GM20000 (cell line): Measurements from ENCODE around the gene IQCM.

Source experiments
- DNase-seq: peaks from one replicate; pipeline ENCODE4 v3.0.0; 2012; ENCODE audit warnings: low spot score
- TF ChIP-seq, protein P1 (sequence below): IDR thresholded peaks from 2 replicates; pipeline ENCODE4 v1.5.1; 2012; ENCODE audit warnings: mild to moderate bottlenecking, control low read depth; ENCODE audit errors: extremely low read depth, missing control alignments

The IQCM gene

DNA sequence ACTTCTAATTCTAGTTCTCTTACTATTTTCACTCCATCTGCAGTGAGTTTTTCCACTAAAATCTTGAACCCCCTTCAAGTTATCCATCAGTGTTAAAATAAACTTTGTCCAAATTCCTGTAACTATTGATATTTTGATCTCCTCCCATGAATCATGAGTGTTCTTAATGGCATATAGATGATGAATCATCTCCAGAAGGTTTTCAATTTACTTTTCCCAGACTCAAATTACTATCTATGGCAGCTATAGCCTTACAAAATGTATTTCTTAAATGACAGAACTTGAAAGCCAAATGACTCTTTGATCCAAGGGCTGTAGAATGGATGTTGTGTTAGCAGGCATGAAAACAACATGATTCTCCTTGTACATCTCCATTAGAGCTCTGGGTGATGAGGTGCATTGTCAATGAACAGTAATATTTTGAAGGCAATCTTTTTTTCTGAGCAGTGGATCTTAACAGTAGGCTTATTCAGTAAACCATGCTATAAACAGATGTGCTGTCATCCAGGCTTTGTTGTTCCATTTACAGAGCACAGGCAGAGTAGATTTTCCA is 16.1 kb upstream of the IQCM start:
- TF ChIP-seq, protein P1, sequence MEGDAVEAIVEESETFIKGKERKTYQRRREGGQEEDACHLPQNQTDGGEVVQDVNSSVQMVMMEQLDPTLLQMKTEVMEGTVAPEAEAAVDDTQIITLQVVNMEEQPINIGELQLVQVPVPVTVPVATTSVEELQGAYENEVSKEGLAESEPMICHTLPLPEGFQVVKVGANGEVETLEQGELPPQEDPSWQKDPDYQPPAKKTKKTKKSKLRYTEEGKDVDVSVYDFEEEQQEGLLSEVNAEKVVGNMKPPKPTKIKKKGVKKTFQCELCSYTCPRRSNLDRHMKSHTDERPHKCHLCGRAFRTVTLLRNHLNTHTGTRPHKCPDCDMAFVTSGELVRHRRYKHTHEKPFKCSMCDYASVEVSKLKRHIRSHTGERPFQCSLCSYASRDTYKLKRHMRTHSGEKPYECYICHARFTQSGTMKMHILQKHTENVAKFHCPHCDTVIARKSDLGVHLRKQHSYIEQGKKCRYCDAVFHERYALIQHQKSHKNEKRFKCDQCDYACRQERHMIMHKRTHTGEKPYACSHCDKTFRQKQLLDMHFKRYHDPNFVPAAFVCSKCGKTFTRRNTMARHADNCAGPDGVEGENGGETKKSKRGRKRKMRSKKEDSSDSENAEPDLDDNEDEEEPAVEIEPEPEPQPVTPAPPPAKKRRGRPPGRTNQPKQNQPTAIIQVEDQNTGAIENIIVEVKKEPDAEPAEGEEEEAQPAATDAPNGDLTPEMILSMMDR: no peak
- no peak for DNase-seq

DNA sequence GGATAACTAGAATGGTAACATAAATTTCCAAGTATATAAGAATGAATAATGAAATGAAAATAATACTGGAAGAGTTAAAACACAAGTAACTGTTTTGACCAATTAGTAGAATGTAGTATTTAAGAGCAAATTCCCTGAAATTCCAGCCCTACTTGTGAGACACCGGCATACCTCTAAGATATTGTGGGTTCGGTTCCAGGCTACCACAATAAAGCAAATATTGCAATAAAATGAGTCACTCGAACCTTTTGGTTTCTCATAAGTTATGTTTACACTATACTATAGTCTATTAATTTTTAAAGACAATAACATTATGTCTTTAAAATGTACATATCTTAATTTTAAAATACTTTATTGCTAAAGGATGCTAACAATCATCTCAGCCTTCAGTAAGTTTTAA is 15.2 kb upstream of the IQCM start:
- no peak for DNase-seq
- TF ChIP-seq, protein P1: no peak

GRCh38 chr4:149825336-149825735 is 9.7 kb upstream of the IQCM start:
- DNase-seq: no peak
- TF ChIP-seq, protein P1: no peak

DNA sequence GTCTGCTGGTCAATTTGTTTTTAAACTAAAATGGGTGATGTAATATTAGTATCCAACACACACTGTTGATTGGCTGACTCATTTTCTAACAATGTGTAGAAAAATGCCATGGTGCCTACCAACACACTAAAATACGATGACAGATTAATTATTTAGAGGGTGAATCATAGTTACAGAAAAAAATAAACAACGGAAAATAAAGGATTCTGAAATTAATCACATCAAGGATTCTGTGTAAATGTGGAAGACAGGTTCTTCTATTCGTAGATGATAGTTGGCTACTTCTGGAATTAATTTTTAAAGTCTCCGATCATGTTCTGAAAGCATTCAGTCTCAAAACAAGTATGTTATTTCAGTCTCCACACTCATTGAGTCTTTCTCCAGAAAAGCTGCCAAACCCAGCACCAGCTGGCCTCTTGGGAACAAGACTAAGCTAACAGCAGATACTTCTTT is 8.2 kb upstream of the IQCM start:
- TF ChIP-seq, protein P1: no peak
- DNase-seq: no peak

GRCh38 chr4:149801416-149801815 is 14.2 kb downstream of the IQCM start:
- no peak for DNase-seq
- TF ChIP-seq, protein P1: no peak

DNA sequence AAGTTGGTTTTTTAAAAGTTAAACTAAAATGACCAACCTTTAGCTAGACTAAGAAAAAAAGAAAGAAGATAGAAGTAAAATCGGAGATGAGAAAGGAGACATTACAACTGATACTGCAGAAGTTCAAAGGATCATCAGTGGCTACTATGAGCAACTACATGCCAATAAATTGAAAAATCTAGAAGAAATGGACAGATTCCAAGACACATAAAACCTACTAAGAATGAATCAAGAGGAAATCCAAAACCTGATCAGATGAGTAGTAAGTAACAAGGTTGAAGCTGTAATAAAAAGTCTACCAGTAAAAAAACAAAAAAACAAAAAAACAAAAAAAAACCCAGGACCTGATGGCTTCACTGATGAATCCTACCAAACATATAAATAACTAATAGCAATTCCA is 16.1 kb downstream of the IQCM start:
- DNase-seq: no peak
- TF ChIP-seq, protein P1: no peak

DNA sequence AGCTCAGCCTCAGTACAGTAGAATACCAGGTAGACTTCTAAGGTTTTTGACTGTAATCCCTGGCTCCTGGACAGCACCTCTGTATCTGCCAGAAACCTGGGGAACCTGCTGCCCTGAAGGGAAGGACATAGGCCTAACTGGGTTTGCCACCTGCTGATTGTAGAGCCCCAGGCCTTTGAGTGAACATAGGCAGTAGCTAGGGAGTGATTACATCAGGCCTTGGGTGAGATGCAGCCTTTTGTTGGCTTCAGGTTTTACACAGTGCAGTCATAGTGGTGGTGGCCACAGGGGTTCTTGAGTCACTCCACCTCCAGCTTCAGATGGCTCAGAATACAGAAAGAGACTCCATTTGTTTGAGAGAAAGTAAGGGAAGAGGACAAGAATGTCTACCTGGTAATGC is 19.3 kb downstream of the IQCM start:
- TF ChIP-seq, protein P1: no peak
- DNase-seq: no peak
